ENCODE data around the gene CD164L2. TPM values are rescaled to one million over a fixed set of nuclear protein-coding genes. Genes with fewer than 3 reads are reported as not detected.

The CD164L2 gene
- total RNA-seq, 2 experiments from 2014 or later: not detected

DNA sequence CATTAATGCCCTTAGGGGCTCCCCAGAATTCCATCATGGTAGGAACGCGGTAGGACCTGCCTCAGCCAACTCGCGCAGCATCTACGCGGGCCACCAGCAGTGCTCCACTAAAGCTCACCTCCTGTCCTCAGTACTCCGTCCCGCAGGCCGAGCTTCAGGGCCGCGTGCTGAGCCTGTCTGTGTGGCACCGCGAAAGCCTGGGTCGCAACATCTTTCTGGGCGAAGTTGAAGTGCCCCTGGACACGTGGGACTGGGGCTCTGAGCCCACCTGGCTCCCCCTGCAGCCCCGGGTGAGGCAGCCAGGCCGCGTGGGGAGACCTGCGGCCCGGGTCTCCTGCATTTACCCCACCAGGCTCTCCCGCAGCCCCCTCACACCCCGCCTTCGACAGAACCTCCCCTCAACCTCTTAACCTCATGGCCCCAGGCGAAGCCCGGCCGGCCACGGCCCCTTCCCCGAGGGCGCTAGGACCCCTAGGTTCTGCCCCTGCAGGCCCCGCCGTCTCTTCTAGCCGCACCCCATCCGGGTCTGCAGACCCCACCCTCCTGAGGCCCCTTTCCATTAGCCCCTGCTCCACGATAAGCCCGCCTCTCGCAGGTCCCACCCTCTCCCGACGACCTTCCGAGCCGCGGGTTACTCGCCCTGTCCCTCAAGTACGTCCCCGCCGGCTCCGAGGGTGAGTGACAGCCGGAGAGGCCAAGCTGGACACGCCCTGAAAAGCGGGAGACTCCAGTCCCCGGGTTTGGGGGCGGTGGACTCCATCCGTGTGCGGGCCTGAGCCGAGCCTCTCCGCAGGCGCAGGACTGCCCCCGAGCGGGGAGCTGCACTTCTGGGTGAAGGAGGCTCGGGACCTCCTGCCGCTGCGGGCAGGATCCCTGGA is 32.2 kb downstream of the CD164L2 start:
- DNase-seq: peak in 1 of 14 experiments; percentile 16
- Histone ChIP-seq H3K36me3 (ENCODE audit: insufficient read depth, low read length) (peaks cover 49% of the 10 kb centered on the region), H3K9me3 (ENCODE audit: control insufficient read depth in 1 of 2, insufficient read depth in 1 of 2, low read length in 2 of 2) (no peaks in the 10 kb centered on the region), H3K4me3 (ENCODE audit: low read length) (no peak overlapping the region), H3K27me3 (ENCODE audit: control insufficient read depth in 1 of 2, insufficient read depth in 2 of 2, low read length in 2 of 2) (no peaks in the 10 kb centered on the region), H3K27ac (ENCODE audit: low read depth in 1 of 2, low read length in 2 of 2) (no peak overlapping the region), H3K4me1 (ENCODE audit: insufficient read depth, low read length) (peaks cover 28% of the 10 kb centered on the region)
- POLR2A ChIA-PET: interaction anchor here (1.1 kb wide), 1 partner anchor 10 kb away, joined by 3 read pairs; no protein-coding TSS in a partner anchor
- TF ChIP-seq, protein P1, sequence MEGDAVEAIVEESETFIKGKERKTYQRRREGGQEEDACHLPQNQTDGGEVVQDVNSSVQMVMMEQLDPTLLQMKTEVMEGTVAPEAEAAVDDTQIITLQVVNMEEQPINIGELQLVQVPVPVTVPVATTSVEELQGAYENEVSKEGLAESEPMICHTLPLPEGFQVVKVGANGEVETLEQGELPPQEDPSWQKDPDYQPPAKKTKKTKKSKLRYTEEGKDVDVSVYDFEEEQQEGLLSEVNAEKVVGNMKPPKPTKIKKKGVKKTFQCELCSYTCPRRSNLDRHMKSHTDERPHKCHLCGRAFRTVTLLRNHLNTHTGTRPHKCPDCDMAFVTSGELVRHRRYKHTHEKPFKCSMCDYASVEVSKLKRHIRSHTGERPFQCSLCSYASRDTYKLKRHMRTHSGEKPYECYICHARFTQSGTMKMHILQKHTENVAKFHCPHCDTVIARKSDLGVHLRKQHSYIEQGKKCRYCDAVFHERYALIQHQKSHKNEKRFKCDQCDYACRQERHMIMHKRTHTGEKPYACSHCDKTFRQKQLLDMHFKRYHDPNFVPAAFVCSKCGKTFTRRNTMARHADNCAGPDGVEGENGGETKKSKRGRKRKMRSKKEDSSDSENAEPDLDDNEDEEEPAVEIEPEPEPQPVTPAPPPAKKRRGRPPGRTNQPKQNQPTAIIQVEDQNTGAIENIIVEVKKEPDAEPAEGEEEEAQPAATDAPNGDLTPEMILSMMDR (IDR thresholded peaks at IDR 0.05): no peak
- no peak for ATAC-seq (ENCODE audit: poor library complexity)
- Mint-ChIP-seq H3K4me3 (no peak overlapping the region), H3K36me3 (ENCODE audit: low read depth) (peaks cover 28% of the 10 kb centered on the region), H3K4me1 (ENCODE audit: low read depth) (peaks cover 18% of the 10 kb centered on the region), H3K27ac (no peak overlapping the region), H3K27me3 (no peaks in the 10 kb centered on the region), H3K9me3 (no peaks in the 10 kb centered on the region)
- intact Hi-C loops (cut with DNase I, micrococcal nuclease): no loop called here
- CTCF ChIA-PET: interaction anchor here (1.3 kb wide), 1 partner anchor 15 kb away, joined by 3 read pairs; the partner anchor contains the start of gene MAP3K6

DNA sequence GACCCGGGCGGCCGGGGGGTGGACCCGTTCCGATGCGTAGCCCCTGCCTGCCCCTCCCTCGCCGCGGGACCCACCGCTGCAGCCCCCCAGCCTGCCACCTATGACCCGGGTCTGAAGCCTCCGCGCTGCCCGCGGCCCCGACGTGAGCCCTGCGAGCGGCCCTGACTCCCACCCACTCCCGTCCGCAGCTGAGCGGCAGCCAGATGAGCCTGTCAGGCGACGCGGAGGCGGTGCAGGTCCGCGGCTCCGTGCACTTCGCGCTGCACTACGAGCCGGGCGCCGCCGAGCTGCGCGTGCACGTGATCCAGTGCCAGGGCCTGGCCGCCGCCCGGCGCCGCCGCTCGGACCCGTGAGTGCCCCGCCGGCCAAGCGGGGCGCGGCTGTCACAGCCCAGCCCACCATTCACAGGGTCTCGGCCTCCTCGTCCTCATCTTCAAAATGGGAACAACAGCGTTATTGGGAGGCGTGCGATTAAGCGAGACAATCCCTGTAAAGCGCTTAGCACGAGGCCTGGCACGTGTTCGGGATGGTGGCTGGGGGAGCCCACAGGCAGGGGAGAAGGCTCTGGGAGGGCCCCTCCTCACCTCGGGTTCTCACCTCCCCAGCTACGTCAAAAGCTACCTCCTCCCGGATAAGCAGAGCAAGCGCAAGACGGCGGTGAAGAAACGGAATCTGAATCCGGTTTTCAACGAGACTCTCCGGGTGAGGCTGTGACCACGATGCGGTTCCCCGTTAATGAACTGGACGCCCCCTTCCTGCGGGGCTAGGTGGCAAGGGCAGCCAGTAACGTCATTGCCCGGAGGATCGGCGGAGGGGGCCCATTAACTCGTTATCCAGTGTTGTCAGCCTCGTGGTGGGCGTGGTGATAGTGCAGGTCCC is 33.1 kb downstream of the CD164L2 start:
- Mint-ChIP-seq H3K27ac (no peak overlapping the region), H3K27me3 (no peaks in the 10 kb centered on the region), H3K4me3 (no peak overlapping the region), H3K36me3 (ENCODE audit: low read depth) (peaks cover 33% of the 10 kb centered on the region), H3K9me3 (no peaks in the 10 kb centered on the region), H3K4me1 (ENCODE audit: low read depth) (peaks cover 16% of the 10 kb centered on the region)
- no peaks in the 10 kb centered on the region for H3K27me3 ChIP-seq (ENCODE audit: control insufficient read depth in 1 of 2, insufficient read depth in 2 of 2, low read length in 2 of 2)
- peaks cover 27% of the 10 kb centered on the region for H3K4me1 ChIP-seq (ENCODE audit: insufficient read depth, low read length)
- intact Hi-C loops (cut with DNase I, micrococcal nuclease): loop anchor here (1.0 to 10.0 kb wide), 2 partner anchors 9 to 1205 kb away; partner anchors contain the start of gene TRNAU1AP (in 1 of the 2)
- H3K36me3 ChIP-seq (ENCODE audit: insufficient read depth, low read length): peaks cover 55% of the 10 kb centered on the region
- H3K4me3 ChIP-seq (ENCODE audit: low read length): peak overlapping the region; percentile 51
- DNase-seq (peak in 4 of 14 experiments; percentile 11 to 28 (median 26)), ATAC-seq (ENCODE audit: poor library complexity) (peak; percentile 75)
- H3K9me3 ChIP-seq (ENCODE audit: control insufficient read depth in 1 of 2, insufficient read depth in 1 of 2, low read length in 2 of 2): no peaks in the 10 kb centered on the region
- POLR2A ChIA-PET: interaction anchor here (1.2 to 1.4 kb wide), 4 partner anchors 7 to 17 kb away, joined by 3 to 13 read pairs (median 6); partner anchors contain the start of gene SYTL1
- H3K27ac ChIP-seq (ENCODE audit: low read depth in 1 of 2, low read length in 2 of 2): no peak overlapping the region
- CTCF ChIA-PET: interaction anchor here (1.3 kb wide), 1 partner anchor 7 kb away, joined by 4 read pairs; no protein-coding TSS in a partner anchor
- TF ChIP-seq, protein P1 (IDR thresholded peaks at IDR 0.05): no peak
